Loucy (cell line): ENCODE data around the gene PTPRN2.

Source experiments
- H2AFZ ChIP-seq: fragments of 200-600 bp; sonication (generic); 2 replicates; pipeline ENCODE4 v1.6.0; 2016; ENCODE audit warnings: antibody characterized with exemption, mild to moderate bottlenecking, low read length, moderate library complexity
- H3F3A ChIP-seq: fragments of 200-600 bp; 2 replicates; pipeline ENCODE4 v1.6.0; 2016; ENCODE audit warnings: antibody characterized with exemption, low read depth, mild to moderate bottlenecking
- H3K27me3 ChIP-seq: fragments of 200-600 bp; sonication (generic); 2 replicates; pipeline ENCODE4 v1.6.1; 2014; ENCODE audit warnings: low read length, mild to moderate bottlenecking; ENCODE audit not compliant: insufficient read depth, poor library complexity, severe bottlenecking
- H3K36me3 ChIP-seq: fragments of 200-600 bp; sonication (generic); 2 replicates; pipeline ENCODE4 v1.6.1; 2016; ENCODE audit warnings: low read length; ENCODE audit not compliant: insufficient read depth
- H3K4me1 ChIP-seq: fragments of 200-600 bp; sonication (generic); 2 replicates; pipeline ENCODE4 v1.5.1; 2014; ENCODE audit warnings: low read length, mild to moderate bottlenecking; ENCODE audit not compliant: insufficient read depth, poor library complexity, severe bottlenecking
- H3K4me2 ChIP-seq: fragments of 200-600 bp; sonication (generic); 2 replicates; pipeline ENCODE4 v1.6.0; 2014; ENCODE audit warnings: antibody characterized with exemption, low read length, low read depth, mild to moderate bottlenecking; ENCODE audit not compliant: poor library complexity, severe bottlenecking
- H3K4me3 ChIP-seq: fragments of 200-600 bp; sonication (generic); 2 replicates; pipeline ENCODE4 v1.5.1; 2014; ENCODE audit warnings: low read length, mild to moderate bottlenecking, mixed read lengths; ENCODE audit not compliant: poor library complexity, severe bottlenecking
- H3K79me2 ChIP-seq: fragments of 200-600 bp; sonication (generic); 2 replicates; pipeline ENCODE4 v1.6.1; 2014; ENCODE audit warnings: low read length; ENCODE audit not compliant: insufficient read depth
- H3K9ac ChIP-seq: fragments of 200-600 bp; sonication (generic); 2 replicates; pipeline ENCODE4 v1.6.0; 2014; ENCODE audit warnings: mild to moderate bottlenecking, low read depth, low read length, moderate library complexity; ENCODE audit not compliant: poor library complexity, severe bottlenecking
- H3K9me2 ChIP-seq: fragments of 200-600 bp; sonication (generic); replicated peaks from 2 replicates; pipeline ENCODE4 v1.6.1; 2016; ENCODE audit warnings: low read depth, low read length, mixed read lengths
- H3K9me3 ChIP-seq: fragments of 200-600 bp; sonication (generic); 2 replicates; pipeline ENCODE4 v1.6.1; 2014; ENCODE audit warnings: mild to moderate bottlenecking, antibody characterized with exemption, low read length, low read depth; ENCODE audit not compliant: insufficient read depth
- H4K20me1 ChIP-seq: fragments of 200-600 bp; sonication (generic); 2 replicates; pipeline ENCODE4 v1.6.0; 2014; ENCODE audit warnings: antibody characterized with exemption, low read length, mild to moderate bottlenecking; ENCODE audit not compliant: insufficient read depth, poor library complexity, severe bottlenecking
- CTCF ChIP-seq: fragments of 200-600 bp; sonication (generic); conservative IDR thresholded peaks from 2 replicates; pipeline ENCODE4 v1.5.1; 2014; ENCODE audit warnings: mild to moderate bottlenecking, antibody characterized with exemption, low read length
- EZH2phosphoT487 ChIP-seq: fragments of 200-600 bp; IDR thresholded peaks from 2 replicates; pipeline ENCODE4 v1.6.1; 2018; ENCODE audit warnings: antibody characterized with exemption, mild to moderate bottlenecking, moderate library complexity, borderline replicate concordance

Gene PTPRN2

GRCh38 chr7:158602905-158603772 lies 15.5 kb upstream of the PTPRN2 start:
- H3K4me2 ChIP-seq: no peak overlapping the region
- TF ChIP-seq CTCF: no peak
- TF ChIP-seq EZH2phosphoT487: no peak

DNA sequence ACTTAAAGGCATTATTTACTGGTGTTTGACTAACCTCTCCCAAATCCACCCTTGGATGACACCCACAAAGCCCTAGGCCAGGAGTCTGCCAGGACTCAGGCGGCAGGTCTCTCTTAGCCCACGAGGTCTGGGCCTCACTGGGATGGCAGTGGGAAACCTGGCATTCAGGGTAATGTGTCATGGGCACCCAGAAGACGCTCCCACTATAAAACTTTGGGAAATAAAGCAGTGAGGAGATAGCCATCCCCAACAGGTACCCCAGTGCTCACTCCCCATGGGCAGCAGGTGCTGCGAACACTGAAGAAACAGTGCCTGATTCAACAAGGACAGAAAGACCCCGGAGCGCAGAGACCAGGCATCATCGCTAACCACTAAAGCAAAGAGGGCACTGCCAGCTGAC lies 14.4 kb upstream of the PTPRN2 start:
- no peak overlapping the region for H3K4me3 ChIP-seq
- H2AFZ ChIP-seq: no peak overlapping the region
- no peak overlapping the region for H3K4me2 ChIP-seq
- no peaks in the 10 kb centered on the region for H3K36me3 ChIP-seq
- no peaks in the 10 kb centered on the region for H3F3A ChIP-seq
- no peaks in the 10 kb centered on the region for H3K4me1 ChIP-seq
- H4K20me1 ChIP-seq: no peaks in the 10 kb centered on the region
- no peak overlapping the region for H3K9ac ChIP-seq
- TF ChIP-seq CTCF: no peak
- TF ChIP-seq EZH2phosphoT487: no peak
- H3K79me2 ChIP-seq: no peaks in the 10 kb centered on the region
- no peaks in the 10 kb centered on the region for H3K9me2 ChIP-seq
- no peaks in the 10 kb centered on the region for H3K27me3 ChIP-seq
- no peaks in the 10 kb centered on the region for H3K9me3 ChIP-seq

More at GRCh38 chr7:158602905-158603772, 15.5 kb upstream of the PTPRN2 start:
- Histone ChIP-seq H3K36me3 (no peaks in the 10 kb centered on the region; the same call in 1 of the 2 replicates), H3K79me2 (no peaks in the 10 kb centered on the region), H4K20me1 (no peaks in the 10 kb centered on the region), H3K4me1 (no peaks in the 10 kb centered on the region), H3K9ac (no peak overlapping the region), H3K27me3 (no peaks in the 10 kb centered on the region), H3K9me2 (no peaks in the 10 kb centered on the region), H3K4me3 (no peak overlapping the region), H2AFZ (no peak overlapping the region), H3K9me3 (no peaks in the 10 kb centered on the region), H3F3A (no peaks in the 10 kb centered on the region)

DNA sequence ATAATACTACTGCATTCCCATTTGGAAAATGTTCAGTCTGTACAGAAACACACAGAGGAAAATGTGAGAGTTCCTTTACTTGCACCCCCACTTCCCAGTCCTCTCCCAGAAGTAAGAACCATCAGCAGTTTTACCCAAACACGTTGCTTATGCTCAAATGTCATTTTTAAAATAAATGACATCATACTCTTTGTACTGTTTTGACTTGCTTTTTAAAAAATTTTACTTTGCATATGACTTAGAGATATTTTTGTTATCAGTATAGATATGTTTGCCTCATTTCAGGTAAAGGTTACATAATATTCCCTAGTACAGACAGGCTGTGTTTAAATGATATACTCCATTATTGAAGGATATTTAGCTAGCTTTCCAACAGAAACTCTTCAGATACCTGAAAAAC lies 13.5 kb upstream of the PTPRN2 start:
- no peak for TF ChIP-seq EZH2phosphoT487
- Histone ChIP-seq H3K9me3 (no peaks in the 10 kb centered on the region), H4K20me1 (no peaks in the 10 kb centered on the region), H3K36me3 (no peaks in the 10 kb centered on the region), H3K9ac (no peak overlapping the region), H3K9me2 (no peaks in the 10 kb centered on the region), H2AFZ (no peak overlapping the region), H3K4me3 (no peak overlapping the region), H3K4me2 (no peak overlapping the region), H3K79me2 (no peaks in the 10 kb centered on the region), H3K4me1 (no peaks in the 10 kb centered on the region), H3F3A (no peaks in the 10 kb centered on the region), H3K27me3 (no peaks in the 10 kb centered on the region)

DNA sequence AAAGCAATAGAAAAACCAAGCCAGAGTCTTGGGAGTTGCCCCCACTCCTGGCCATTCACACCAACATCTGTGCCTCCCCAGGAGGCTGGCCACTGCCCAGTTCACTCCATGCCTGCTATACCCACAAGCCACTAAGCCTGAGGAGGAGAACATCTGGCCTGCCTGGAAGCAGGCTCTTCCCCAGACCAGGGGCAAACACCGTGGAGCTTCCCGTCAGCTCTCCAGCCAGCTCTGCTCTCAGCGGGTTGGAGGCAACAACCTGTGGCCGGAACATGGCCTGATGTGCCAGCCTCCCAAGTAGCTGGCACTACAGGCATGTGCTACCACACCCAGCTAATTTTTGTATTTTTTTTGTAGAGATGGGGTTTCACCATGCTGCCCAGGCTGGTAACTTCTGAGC lies 9.1 kb upstream of the PTPRN2 start:
- no peaks in the 10 kb centered on the region for H3F3A ChIP-seq
- H3K27me3 ChIP-seq: no peaks in the 10 kb centered on the region
- H2AFZ ChIP-seq: no peak overlapping the region
- no peaks in the 10 kb centered on the region for H3K79me2 ChIP-seq
- peaks cover 4% of the 10 kb centered on the region; the same call in 1 of the 2 replicates for H3K9me3 ChIP-seq
- TF ChIP-seq EZH2phosphoT487 (no peak), CTCF (no peak)
- H3K4me1 ChIP-seq: no peaks in the 10 kb centered on the region
- no peak overlapping the region for H3K4me2 ChIP-seq
- H3K9me2 ChIP-seq: no peaks in the 10 kb centered on the region
- H3K36me3 ChIP-seq: no peaks in the 10 kb centered on the region
- H3K9ac ChIP-seq: no peak overlapping the region
- no peaks in the 10 kb centered on the region for H4K20me1 ChIP-seq
- no peak overlapping the region for H3K4me3 ChIP-seq
